Measurements from ENCODE around the gene ADAMTS2.

ADAMTS2 gene

DNA sequence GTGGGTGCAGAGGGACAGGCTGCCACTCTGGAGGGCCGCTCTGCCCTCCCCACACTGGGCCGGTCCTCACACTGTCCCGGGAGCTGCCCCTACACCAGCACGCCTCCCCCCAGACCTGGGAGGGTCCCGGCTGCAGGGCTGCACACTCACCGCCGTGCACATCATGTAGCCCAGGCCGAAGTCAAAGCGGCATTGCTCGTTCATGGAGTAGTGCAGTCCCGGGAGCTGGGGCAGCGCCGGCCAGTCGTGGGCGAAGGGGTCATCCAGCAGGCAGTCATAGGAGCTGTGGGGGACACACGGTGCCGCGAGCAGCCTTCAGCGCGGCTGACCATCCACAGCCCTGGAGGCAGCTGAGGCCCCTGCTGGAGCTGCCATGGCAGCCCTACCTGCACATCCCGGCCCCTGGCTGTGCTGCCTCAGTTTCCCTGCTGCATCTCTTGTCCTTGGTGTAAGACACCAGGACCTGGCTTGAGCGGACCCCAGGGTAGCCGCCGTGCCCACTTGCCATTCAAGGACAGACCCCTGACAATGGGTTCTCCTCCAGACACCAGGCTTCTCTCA, 191.8 kb downstream of the ADAMTS2 start:
- no peaks in the 10 kb centered on the region for H3K79me2 ChIP-seq (ENCODE audit: insufficient read depth, low read length)
- H3F3A ChIP-seq (ENCODE audit: insufficient read depth), result no peaks in the 10 kb centered on the region
- no peaks in the 10 kb centered on the region for H4K20me1 ChIP-seq (ENCODE audit: low read depth, low read length)
- no peak overlapping the region for H2AFZ ChIP-seq (ENCODE audit: low read depth, low read length, severe bottlenecking)
- TF ChIP-seq, protein P1, sequence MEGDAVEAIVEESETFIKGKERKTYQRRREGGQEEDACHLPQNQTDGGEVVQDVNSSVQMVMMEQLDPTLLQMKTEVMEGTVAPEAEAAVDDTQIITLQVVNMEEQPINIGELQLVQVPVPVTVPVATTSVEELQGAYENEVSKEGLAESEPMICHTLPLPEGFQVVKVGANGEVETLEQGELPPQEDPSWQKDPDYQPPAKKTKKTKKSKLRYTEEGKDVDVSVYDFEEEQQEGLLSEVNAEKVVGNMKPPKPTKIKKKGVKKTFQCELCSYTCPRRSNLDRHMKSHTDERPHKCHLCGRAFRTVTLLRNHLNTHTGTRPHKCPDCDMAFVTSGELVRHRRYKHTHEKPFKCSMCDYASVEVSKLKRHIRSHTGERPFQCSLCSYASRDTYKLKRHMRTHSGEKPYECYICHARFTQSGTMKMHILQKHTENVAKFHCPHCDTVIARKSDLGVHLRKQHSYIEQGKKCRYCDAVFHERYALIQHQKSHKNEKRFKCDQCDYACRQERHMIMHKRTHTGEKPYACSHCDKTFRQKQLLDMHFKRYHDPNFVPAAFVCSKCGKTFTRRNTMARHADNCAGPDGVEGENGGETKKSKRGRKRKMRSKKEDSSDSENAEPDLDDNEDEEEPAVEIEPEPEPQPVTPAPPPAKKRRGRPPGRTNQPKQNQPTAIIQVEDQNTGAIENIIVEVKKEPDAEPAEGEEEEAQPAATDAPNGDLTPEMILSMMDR (IDR thresholded peaks at IDR 0.05; ENCODE audit: insufficient read depth, low read length, poor library complexity, severe bottlenecking), result no peak
- TF ChIP-seq EZH2phosphoT487 (conservative IDR thresholded peaks at IDR 0.05; ENCODE audit: low read length), result no peak
- no peaks in the 10 kb centered on the region for H3K36me3 ChIP-seq (ENCODE audit: low read length)
- no peak overlapping the region for H3K27ac ChIP-seq (ENCODE audit: low read depth, low read length)
- H3K4me2 ChIP-seq (ENCODE audit: low read depth, low read length, poor library complexity, severe bottlenecking), result no peak overlapping the region
- H3K4me3 ChIP-seq (ENCODE audit: insufficient read depth, low read length, poor library complexity, severe bottlenecking), result no peak overlapping the region
- H3K9ac ChIP-seq (ENCODE audit: low read length), result no peak overlapping the region
- no peaks in the 10 kb centered on the region for H3K9me2 ChIP-seq (replicated peaks; ENCODE audit: insufficient read depth, low read length)
- no peaks in the 10 kb centered on the region for H3K27me3 ChIP-seq (ENCODE audit: low read length)
- no peaks in the 10 kb centered on the region for H3K9me3 ChIP-seq (ENCODE audit: insufficient read depth, low read length)

DNA sequence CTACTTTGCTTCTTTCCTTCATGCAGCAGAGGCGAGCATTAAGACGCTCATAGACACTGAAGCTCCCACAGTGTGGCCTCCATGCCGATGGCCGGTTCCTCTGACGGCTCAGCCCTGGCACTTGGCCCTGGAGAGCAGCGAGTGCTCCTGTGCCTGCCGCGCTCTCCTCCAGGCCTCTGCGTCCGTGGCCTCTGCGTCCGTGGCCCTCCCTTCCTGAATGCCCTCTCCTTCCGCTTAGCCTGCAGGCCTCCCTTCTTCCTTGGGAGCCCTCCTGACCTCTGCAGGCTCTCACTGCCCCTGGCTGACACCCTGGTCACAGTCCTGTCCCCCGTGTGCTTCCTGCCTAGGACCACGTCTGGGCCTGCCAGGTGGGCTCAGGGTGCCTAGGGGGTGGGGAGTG, 192.3 kb downstream of the ADAMTS2 start:
- no peaks in the 10 kb centered on the region for H3K36me3 ChIP-seq (ENCODE audit: low read length)
- no peak overlapping the region for H2AFZ ChIP-seq (ENCODE audit: low read depth, low read length, severe bottlenecking)
- H3K9ac ChIP-seq (ENCODE audit: low read length), result no peak overlapping the region
- no peaks in the 10 kb centered on the region for H3F3A ChIP-seq (ENCODE audit: insufficient read depth)
- no peaks in the 10 kb centered on the region for H4K20me1 ChIP-seq (ENCODE audit: low read depth, low read length)
- no peak overlapping the region for H3K4me3 ChIP-seq (ENCODE audit: insufficient read depth, low read length, poor library complexity, severe bottlenecking)
- no peaks in the 10 kb centered on the region for H3K9me3 ChIP-seq (ENCODE audit: insufficient read depth, low read length)
- H3K79me2 ChIP-seq (ENCODE audit: insufficient read depth, low read length), result no peaks in the 10 kb centered on the region
- H3K4me2 ChIP-seq (ENCODE audit: low read depth, low read length, poor library complexity, severe bottlenecking), result no peak overlapping the region
- no peaks in the 10 kb centered on the region for H3K27me3 ChIP-seq (ENCODE audit: low read length)
- no peaks in the 10 kb centered on the region for H3K9me2 ChIP-seq (replicated peaks; ENCODE audit: insufficient read depth, low read length)
- no peak overlapping the region for H3K27ac ChIP-seq (ENCODE audit: low read depth, low read length)
- TF ChIP-seq, protein P1 (IDR thresholded peaks at IDR 0.05; ENCODE audit: insufficient read depth, low read length, poor library complexity, severe bottlenecking), result no peak
- no peak for TF ChIP-seq EZH2phosphoT487 (conservative IDR thresholded peaks at IDR 0.05; ENCODE audit: low read length)

DNA sequence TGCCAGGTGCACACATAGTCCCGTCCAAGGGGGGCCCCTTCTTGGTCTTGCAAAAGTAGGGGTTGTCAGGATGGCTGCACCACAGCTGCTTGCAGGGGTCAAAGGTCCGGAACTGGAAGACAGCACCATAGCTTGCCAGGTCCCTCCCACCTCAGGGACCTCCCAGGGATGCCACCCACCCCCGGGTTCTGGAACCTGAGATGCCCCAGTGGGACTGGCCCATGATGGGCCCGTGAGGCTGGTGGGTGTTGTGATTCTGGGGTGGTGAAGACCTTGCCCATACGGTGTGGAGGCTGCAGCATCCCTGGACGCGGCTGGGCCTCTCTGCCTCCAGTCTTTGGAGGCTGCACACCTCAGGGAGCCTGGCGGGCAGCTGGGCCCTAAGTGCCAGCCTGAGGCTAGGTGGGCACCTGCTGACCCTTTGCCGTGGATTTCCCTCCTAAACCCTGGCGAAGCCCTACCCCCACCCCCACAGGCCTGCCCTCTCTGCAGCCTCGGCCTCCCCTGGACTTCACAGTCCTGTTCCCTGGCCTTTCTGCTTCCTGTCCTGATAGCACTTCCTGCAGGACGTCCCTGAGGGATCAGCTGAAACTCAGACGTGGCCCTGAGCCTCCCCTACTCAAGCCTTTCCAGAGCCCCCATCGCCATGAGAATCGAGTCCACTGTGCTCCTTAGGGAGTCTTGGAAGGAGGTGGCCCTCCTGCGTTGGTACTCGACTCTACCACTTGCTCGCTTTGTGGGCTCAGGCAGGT, 192.9 kb downstream of the ADAMTS2 start:
- Histone ChIP-seq H3K79me2 (ENCODE audit: insufficient read depth, low read length) (no peaks in the 10 kb centered on the region), H3K4me2 (ENCODE audit: low read depth, low read length, poor library complexity, severe bottlenecking) (no peak overlapping the region), H3K9me3 (ENCODE audit: insufficient read depth, low read length) (no peaks in the 10 kb centered on the region), H3K9me2 (replicated peaks; ENCODE audit: insufficient read depth, low read length) (no peaks in the 10 kb centered on the region), H2AFZ (ENCODE audit: low read depth, low read length, severe bottlenecking) (no peak overlapping the region), H3K9ac (ENCODE audit: low read length) (no peak overlapping the region), H3K27me3 (ENCODE audit: low read length) (no peaks in the 10 kb centered on the region), H3K36me3 (ENCODE audit: low read length) (no peaks in the 10 kb centered on the region), H4K20me1 (ENCODE audit: low read depth, low read length) (no peaks in the 10 kb centered on the region), H3K27ac (ENCODE audit: low read depth, low read length) (no peak overlapping the region), H3K4me3 (ENCODE audit: insufficient read depth, low read length, poor library complexity, severe bottlenecking) (no peak overlapping the region), H3F3A (ENCODE audit: insufficient read depth) (no peaks in the 10 kb centered on the region)
- no peak for TF ChIP-seq EZH2phosphoT487 (conservative IDR thresholded peaks at IDR 0.05; ENCODE audit: low read length)
- TF ChIP-seq, protein P1 (IDR thresholded peaks at IDR 0.05; ENCODE audit: insufficient read depth, low read length, poor library complexity, severe bottlenecking), result no peak
